GM12878 (cell line): ENCODE measurements around the gene NMNAT3. TPM values are rescaled to one million over a fixed set of nuclear protein-coding genes. Genes with fewer than 3 reads are reported as not detected.

Experiments
- ATAC-seq: fragments of 200-7000 bp; cut with Tn5 transposase; 3 replicates; pipeline ENCODE4 v1.9.1; 2020; ENCODE audit warnings: mild to moderate bottlenecking, moderate library complexity
- BruUV-seq: library from RNA; stranded (reverse); fragments of 400-500 nt; replicated peaks from 2 replicates; lab custom pipeline; 2021; lab: Mats Ljungman, UMichigan
- CTCF ChIA-PET: fragments of 300-600 bp; sonication (Branson Sonifier 250); formaldehyde crosslinking; extraction: SDS; loops from one replicate; lab custom pipeline; 2021; ENCODE audit warnings: inconsistent platforms; lab: Yijun Ruan, JAX
- POLR2A ChIA-PET: fragments of 350-600 bp; formaldehyde crosslinking; extraction: SDS; loops from one replicate; lab custom pipeline; 2021; ENCODE audit warnings: inconsistent platforms; lab: Charles Lee
- RAD21 ChIA-PET: fragments of 300-600 bp; sonication (Branson Sonifier 250); formaldehyde crosslinking; loops from one replicate; lab custom pipeline; 2023; ENCODE audit warnings: antibody characterized with exemption; ENCODE audit not compliant: unreplicated experiment; lab: Charles Lee
- SMC1A ChIA-PET: fragments of 300-600 bp; sonication (Branson Sonifier 250); formaldehyde crosslinking; loops from one replicate; lab custom pipeline; 2023; ENCODE audit not compliant: unreplicated experiment, uncharacterized antibody; lab: Charles Lee
- DNase-seq: peaks from one replicate; pipeline ENCODE4 v3.0.0-alpha.2; 2011; ENCODE audit warnings: low read depth, low spot score
- FAIRE-seq: peaks from 3 replicates; lab custom pipeline; 2011; peaks lifted over from hg19 to GRCh38; lab: Jason Lieb, UNC
- H2AFZ ChIP-seq: 2 replicates; pipeline ENCODE4 v1.6.0; 2011; ENCODE audit warnings: low read depth, low read length, control low read depth; ENCODE audit not compliant: control insufficient read depth
- H3K27ac ChIP-seq: 2 replicates; pipeline ENCODE4 v1.5.1; 2011; ENCODE audit warnings: control low read depth; ENCODE audit not compliant: control insufficient read depth, insufficient read depth
- H3K27me3 ChIP-seq, 2 experiments: replicated peaks in 1 of 2; 2 replicates each; pipeline versions ENCODE4 v1.6.0 to v1.6.1; 2011; ENCODE audit warnings: low read length in 1 of 2; ENCODE audit not compliant: control insufficient read depth in 2 of 2, insufficient read depth in 2 of 2
- H3K36me3 ChIP-seq, 2 experiments: 2 replicates each; pipeline ENCODE4 v1.5.1; 2011; ENCODE audit warnings: low read length in 1 of 2; ENCODE audit not compliant: control insufficient read depth in 2 of 2, insufficient read depth in 2 of 2
- H3K4me1 ChIP-seq: 2 replicates; pipeline ENCODE4 v1.6.1; 2011; ENCODE audit warnings: mild to moderate bottlenecking, low read length, moderate library complexity, mixed read lengths; ENCODE audit not compliant: control insufficient read depth, insufficient read depth
- H3K4me2 ChIP-seq: 2 replicates; pipeline ENCODE4 v1.6.0; 2011; ENCODE audit warnings: control low read depth; ENCODE audit not compliant: control insufficient read depth, insufficient read depth
- H3K4me3 ChIP-seq: fragments of 200-600 bp; sonication (generic); 2 replicates; pipeline ENCODE4 v1.5.1; 2016
- H3K79me2 ChIP-seq: 2 replicates; pipeline ENCODE4 v1.6.0; 2011; ENCODE audit warnings: low read length; ENCODE audit not compliant: control insufficient read depth, insufficient read depth
- H3K9ac ChIP-seq: 2 replicates; pipeline ENCODE4 v1.8.0; 2011; ENCODE audit warnings: low read length, control low read depth, mixed read lengths; ENCODE audit not compliant: control insufficient read depth, insufficient read depth
- H3K9me3 ChIP-seq: replicated peaks from 3 replicates; pipeline ENCODE4 v1.5.1; 2011; ENCODE audit warnings: mild to moderate bottlenecking, low read length; ENCODE audit not compliant: control insufficient read depth, insufficient read depth
- H4K20me1 ChIP-seq: 2 replicates; pipeline ENCODE4 v1.6.0; 2011; ENCODE audit not compliant: control insufficient read depth, insufficient read depth
- BHLHE40 ChIP-seq, 2 experiments: fragments of 450-650 bp in 1 of 2; IDR thresholded peaks; 2 replicates each; pipeline ENCODE4 v1.6.1; 2011 to 2017; ENCODE audit warnings: low read depth in 2 of 2, borderline replicate concordance in 1 of 2, improper control_type of control experiment in 1 of 2, low read length in 1 of 2, mild to moderate bottlenecking in 1 of 2
- BMI1 ChIP-seq: fragments of 450-650 bp; IDR thresholded peaks from 2 replicates; pipeline ENCODE4 v1.6.1; 2016; ENCODE audit warnings: mild to moderate bottlenecking, moderate library complexity, borderline replicate concordance
- IKZF2 ChIP-seq, 2 experiments: fragments of 450-650 bp; IDR thresholded peaks; 2 replicates each; pipeline ENCODE4 v1.6.1; 2017; ENCODE audit warnings: mild to moderate bottlenecking in 2 of 2, moderate library complexity in 2 of 2
- MTA2 ChIP-seq: fragments of 450-650 bp; IDR thresholded peaks from 2 replicates; pipeline ENCODE4 v1.6.1; 2016; ENCODE audit warnings: low read depth, mild to moderate bottlenecking, moderate library complexity
- POLR2AphosphoS2 ChIP-seq: IDR thresholded peaks from 2 replicates; pipeline ENCODE4 v1.6.1; 2011; ENCODE audit warnings: low read depth, mild to moderate bottlenecking, low read length, improper control_type of control experiment, moderate library complexity
- WGBS: methylation state at CpG from one replicate; pipeline ENCODE4 v1.1.6; 2016; ENCODE audit warnings: low lambda C conversion rate; ENCODE audit not compliant: insufficient replicate concordance, insufficient coverage; ENCODE audit errors: missing lambda C conversion rate; 5-methylcytosine and 5-hydroxymethylcytosine counted together
- in situ Hi-C: fragments of 300-500 bp; cut with MboI; formaldehyde crosslinking; loops from 9 replicates; pipeline ENCODE4 v1.14.3; 2018; ENCODE audit warnings: mixed read lengths
- intact Hi-C: fragments of 100-400 bp; cut with micrococcal nuclease; formaldehyde crosslinking; loops from one replicate; pipeline ENCODE4 v1.14.2; 2022; ENCODE audit not compliant: unreplicated experiment
- polyA plus RNA-seq, 11 experiments: library from polyadenylated mRNA; depleted of rRNA in 4 of 11; unstranded in 6 of 11; stranded (reverse) in 5 of 11; fragments of >200 nt; fragmentation: Nextera tagmentation in 4 of 11; fragmentation: Illumina TruSeq in 1 of 11; extraction: Ambion mirVana in 4 of 11; extraction: Trizol in 1 of 11; gene quantifications; 1 replicate in 1 of 11; 2 replicates in 10 of 11; pipeline versions ENCODE4 v1.2.1 to v1.2.3, GENCODE V29; 2011 to 2016; ENCODE audit warnings: inconsistent platforms in 2 of 11, missing spikeins in 2 of 11, low read depth in 1 of 11
- total RNA-seq, 4 experiments: library from RNA; depleted of rRNA in 3 of 4; stranded (reverse); fragments of >200 nt in 3 of 4; fragmentation: Illumina TruSeq in 1 of 4; extraction: Trizol in 1 of 4; gene quantifications; 2 replicates each; pipeline versions ENCODE4 v1.2.1 to v1.2.3, GENCODE V29; 2013 to 2021
- TF ChIP-seq, protein P1 (sequence below): fragments of 450-650 bp; IDR thresholded peaks from 2 replicates; pipeline ENCODE4 v1.6.1; 2017; ENCODE audit warnings: mild to moderate bottlenecking
- TF ChIP-seq, protein P2 (sequence below), 3 experiments: IDR thresholded peaks in 2 of 3; conservative IDR thresholded peaks in 1 of 3; 2 replicates each; pipeline ENCODE4 v1.5.1; 2011; ENCODE audit warnings: low read depth in 3 of 3, low read length in 3 of 3, mild to moderate bottlenecking in 3 of 3, control low read depth in 2 of 3, moderate library complexity in 2 of 3, inconsistent platforms in 1 of 3, mixed read lengths in 1 of 3; ENCODE audit not compliant: control insufficient read depth in 2 of 3, insufficient read depth in 1 of 3; ENCODE audit errors: extremely low read depth in 1 of 3
- TF ChIP-seq, protein P3 (sequence below): fragments of 450-650 bp; IDR thresholded peaks from 2 replicates; pipeline ENCODE4 v1.6.1; 2016; ENCODE audit warnings: mild to moderate bottlenecking, moderate library complexity, borderline replicate concordance
- TF ChIP-seq, protein P4 (sequence below): IDR thresholded peaks from 2 replicates; pipeline ENCODE4 v1.6.1; 2011; ENCODE audit warnings: borderline replicate concordance, low read depth, mild to moderate bottlenecking, moderate library complexity, mixed read lengths, low read length; ENCODE audit not compliant: insufficient read depth; ENCODE audit errors: extremely low read length

NMNAT3 gene
- total and polyA plus RNA-seq, 10 of the 15 experiments (the other 5 are each of a cell fraction or from before 2014, with no cell fraction given) = under 0.01 to 0.92 (median 0.08) TPM; not detected in 4

DNA sequence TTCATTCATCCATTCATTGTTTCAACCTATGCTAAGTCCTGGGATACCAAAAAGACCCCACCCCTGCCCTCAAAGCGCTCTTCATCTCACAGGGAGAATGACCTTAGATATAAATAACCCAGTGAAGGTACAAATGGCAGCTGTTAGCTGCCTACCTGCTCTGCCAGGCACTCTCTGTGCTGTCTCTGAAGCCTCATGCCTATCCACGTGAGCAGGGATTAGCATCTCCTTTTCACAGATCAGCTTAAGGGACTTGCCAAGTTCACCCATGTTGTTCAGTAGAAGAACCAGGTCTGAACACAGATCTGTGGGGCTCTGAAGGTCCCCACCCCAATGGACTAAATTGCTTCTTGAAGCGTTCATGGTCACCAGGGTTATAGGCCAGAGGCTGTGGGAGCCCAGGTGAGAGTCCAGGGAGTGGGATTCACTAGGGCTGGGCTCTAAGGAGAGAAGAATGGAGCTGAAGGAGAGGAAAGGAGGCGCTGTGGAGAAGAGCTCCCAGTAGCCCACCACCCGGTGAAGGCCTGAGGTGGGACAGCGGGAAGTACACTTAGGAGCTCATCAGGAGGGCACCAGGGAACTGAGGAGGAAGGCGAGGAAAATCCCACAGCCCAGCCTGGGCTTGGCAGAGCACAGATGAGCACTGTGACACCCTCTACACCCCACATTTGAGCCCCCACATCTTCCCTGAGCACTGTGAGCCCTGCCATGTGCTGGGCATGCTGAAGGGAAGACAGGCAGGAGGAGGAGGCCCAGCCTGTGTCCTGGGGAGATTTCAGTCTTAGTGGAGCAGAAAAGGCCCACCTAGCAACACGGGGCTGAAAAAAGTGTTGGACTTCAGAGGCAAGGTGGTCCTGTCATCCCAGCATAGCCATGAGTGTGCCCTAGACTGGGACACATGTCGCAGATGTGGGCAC, 158.6 kb downstream of the NMNAT3 start:
- ChIA-PET RAD21 (no interaction called here), CTCF (interaction anchor here (1.0 to 1.5 kb wide), 2 partner anchors 23 to 94 kb away, joined by 3 to 4 read pairs; no protein-coding TSS in a partner anchor), SMC1A (interaction anchor here (0.7 to 1.0 kb wide), 2 partner anchors 8 to 93 kb away, joined by 3 read pairs; no protein-coding TSS in a partner anchor), POLR2A (no interaction called here)
- WGBS = 45% methylated on average over 9 of the region's 9 CpGs
- Histone ChIP-seq H2AFZ (no peak overlapping the region), H3K36me3 (no peaks in the 10 kb centered on the region), H4K20me1 (no peaks in the 10 kb centered on the region), H3K79me2 (no peaks in the 10 kb centered on the region), H3K4me2 (no peak overlapping the region), H3K27me3 (no peaks in the 10 kb centered on the region), H3K9ac (no peak overlapping the region), H3K4me1 (no peaks in the 10 kb centered on the region), H3K4me3 (no peak overlapping the region), H3K9me3 (no peaks in the 10 kb centered on the region), H3K27ac (no peak overlapping the region)
- DNase-seq (no peak), FAIRE-seq (no peak), ATAC-seq (no peak)
- BruUV-seq = no TSS peak
- in situ Hi-C loops (no loop called here), intact Hi-C loops (no loop called here)
- no peak for TF ChIP-seq POLR2AphosphoS2
- TF ChIP-seq, protein P1, sequence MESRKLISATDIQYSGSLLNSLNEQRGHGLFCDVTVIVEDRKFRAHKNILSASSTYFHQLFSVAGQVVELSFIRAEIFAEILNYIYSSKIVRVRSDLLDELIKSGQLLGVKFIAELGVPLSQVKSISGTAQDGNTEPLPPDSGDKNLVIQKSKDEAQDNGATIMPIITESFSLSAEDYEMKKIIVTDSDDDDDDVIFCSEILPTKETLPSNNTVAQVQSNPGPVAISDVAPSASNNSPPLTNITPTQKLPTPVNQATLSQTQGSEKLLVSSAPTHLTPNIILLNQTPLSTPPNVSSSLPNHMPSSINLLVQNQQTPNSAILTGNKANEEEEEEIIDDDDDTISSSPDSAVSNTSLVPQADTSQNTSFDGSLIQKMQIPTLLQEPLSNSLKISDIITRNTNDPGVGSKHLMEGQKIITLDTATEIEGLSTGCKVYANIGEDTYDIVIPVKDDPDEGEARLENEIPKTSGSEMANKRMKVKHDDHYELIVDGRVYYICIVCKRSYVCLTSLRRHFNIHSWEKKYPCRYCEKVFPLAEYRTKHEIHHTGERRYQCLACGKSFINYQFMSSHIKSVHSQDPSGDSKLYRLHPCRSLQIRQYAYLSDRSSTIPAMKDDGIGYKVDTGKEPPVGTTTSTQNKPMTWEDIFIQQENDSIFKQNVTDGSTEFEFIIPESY = no peak
- TF ChIP-seq, protein P2, sequence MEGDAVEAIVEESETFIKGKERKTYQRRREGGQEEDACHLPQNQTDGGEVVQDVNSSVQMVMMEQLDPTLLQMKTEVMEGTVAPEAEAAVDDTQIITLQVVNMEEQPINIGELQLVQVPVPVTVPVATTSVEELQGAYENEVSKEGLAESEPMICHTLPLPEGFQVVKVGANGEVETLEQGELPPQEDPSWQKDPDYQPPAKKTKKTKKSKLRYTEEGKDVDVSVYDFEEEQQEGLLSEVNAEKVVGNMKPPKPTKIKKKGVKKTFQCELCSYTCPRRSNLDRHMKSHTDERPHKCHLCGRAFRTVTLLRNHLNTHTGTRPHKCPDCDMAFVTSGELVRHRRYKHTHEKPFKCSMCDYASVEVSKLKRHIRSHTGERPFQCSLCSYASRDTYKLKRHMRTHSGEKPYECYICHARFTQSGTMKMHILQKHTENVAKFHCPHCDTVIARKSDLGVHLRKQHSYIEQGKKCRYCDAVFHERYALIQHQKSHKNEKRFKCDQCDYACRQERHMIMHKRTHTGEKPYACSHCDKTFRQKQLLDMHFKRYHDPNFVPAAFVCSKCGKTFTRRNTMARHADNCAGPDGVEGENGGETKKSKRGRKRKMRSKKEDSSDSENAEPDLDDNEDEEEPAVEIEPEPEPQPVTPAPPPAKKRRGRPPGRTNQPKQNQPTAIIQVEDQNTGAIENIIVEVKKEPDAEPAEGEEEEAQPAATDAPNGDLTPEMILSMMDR (IDR thresholded peaks at IDR 0.05 in 2 of 3, conservative IDR thresholded peaks at IDR 0.05 in 1 of 3; ENCODE audit: control insufficient read depth in 2 of 3, extremely low read depth in 1 of 3, insufficient read depth in 1 of 3, low read depth in 3 of 3, low read length in 3 of 3) = no peak
- TF ChIP-seq, protein P3, sequence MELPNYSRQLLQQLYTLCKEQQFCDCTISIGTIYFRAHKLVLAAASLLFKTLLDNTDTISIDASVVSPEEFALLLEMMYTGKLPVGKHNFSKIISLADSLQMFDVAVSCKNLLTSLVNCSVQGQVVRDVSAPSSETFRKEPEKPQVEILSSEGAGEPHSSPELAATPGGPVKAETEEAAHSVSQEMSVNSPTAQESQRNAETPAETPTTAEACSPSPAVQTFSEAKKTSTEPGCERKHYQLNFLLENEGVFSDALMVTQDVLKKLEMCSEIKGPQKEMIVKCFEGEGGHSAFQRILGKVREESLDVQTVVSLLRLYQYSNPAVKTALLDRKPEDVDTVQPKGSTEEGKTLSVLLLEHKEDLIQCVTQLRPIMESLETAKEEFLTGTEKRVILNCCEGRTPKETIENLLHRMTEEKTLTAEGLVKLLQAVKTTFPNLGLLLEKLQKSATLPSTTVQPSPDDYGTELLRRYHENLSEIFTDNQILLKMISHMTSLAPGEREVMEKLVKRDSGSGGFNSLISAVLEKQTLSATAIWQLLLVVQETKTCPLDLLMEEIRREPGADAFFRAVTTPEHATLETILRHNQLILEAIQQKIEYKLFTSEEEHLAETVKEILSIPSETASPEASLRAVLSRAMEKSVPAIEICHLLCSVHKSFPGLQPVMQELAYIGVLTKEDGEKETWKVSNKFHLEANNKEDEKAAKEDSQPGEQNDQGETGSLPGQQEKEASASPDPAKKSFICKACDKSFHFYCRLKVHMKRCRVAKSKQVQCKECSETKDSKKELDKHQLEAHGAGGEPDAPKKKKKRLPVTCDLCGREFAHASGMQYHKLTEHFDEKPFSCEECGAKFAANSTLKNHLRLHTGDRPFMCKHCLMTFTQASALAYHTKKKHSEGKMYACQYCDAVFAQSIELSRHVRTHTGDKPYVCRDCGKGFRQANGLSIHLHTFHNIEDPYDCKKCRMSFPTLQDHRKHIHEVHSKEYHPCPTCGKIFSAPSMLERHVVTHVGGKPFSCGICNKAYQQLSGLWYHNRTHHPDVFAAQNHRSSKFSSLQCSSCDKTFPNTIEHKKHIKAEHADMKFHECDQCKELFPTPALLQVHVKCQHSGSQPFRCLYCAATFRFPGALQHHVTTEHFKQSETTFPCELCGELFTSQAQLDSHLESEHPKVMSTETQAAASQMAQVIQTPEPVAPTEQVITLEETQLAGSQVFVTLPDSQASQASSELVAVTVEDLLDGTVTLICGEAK = no peak
- no peak for TF ChIP-seq IKZF2 (IDR thresholded peaks at IDR 0.05)
- TF ChIP-seq BMI1 = no peak
- TF ChIP-seq, protein P4, sequence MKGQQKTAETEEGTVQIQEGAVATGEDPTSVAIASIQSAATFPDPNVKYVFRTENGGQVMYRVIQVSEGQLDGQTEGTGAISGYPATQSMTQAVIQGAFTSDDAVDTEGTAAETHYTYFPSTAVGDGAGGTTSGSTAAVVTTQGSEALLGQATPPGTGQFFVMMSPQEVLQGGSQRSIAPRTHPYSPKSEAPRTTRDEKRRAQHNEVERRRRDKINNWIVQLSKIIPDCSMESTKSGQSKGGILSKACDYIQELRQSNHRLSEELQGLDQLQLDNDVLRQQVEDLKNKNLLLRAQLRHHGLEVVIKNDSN = no peak
- TF ChIP-seq BHLHE40 (IDR thresholded peaks at IDR 0.05; ENCODE audit: borderline replicate concordance in 1 of 2, low read depth in 2 of 2, low read length in 1 of 2) = no peak
- no peak for TF ChIP-seq MTA2
